GM12875 (cell line): ENCODE data around the gene RHBDD3.
A peak's percentile ranks its signal among the peaks of the same experiment; 100 is the strongest.

Source experiments
- H3K4me3 ChIP-seq: one replicate; pipeline ENCODE4 v1.5.1; 2011; ENCODE audit warnings: low read depth, low read length, control low read depth
- CTCF ChIP-seq: IDR thresholded peaks from 2 replicates; pipeline ENCODE4 v1.5.1; 2011; ENCODE audit warnings: low read depth, mild to moderate bottlenecking, control low read depth, inconsistent platforms, low read length, moderate library complexity, borderline replicate concordance; ENCODE audit not compliant: insufficient read depth

The RHBDD3 gene

GRCh38 chr22:29268511-29269229 is 889 bp upstream of the RHBDD3 start:
- TF ChIP-seq CTCF, result no peak
- peak overlapping the region; percentile 92 for H3K4me3 ChIP-seq

GRCh38 chr22:29267462-29267857 is 321 bp downstream of the RHBDD3 start:
- peak overlapping the region; percentile 92 for H3K4me3 ChIP-seq
- no peak for TF ChIP-seq CTCF

DNA sequence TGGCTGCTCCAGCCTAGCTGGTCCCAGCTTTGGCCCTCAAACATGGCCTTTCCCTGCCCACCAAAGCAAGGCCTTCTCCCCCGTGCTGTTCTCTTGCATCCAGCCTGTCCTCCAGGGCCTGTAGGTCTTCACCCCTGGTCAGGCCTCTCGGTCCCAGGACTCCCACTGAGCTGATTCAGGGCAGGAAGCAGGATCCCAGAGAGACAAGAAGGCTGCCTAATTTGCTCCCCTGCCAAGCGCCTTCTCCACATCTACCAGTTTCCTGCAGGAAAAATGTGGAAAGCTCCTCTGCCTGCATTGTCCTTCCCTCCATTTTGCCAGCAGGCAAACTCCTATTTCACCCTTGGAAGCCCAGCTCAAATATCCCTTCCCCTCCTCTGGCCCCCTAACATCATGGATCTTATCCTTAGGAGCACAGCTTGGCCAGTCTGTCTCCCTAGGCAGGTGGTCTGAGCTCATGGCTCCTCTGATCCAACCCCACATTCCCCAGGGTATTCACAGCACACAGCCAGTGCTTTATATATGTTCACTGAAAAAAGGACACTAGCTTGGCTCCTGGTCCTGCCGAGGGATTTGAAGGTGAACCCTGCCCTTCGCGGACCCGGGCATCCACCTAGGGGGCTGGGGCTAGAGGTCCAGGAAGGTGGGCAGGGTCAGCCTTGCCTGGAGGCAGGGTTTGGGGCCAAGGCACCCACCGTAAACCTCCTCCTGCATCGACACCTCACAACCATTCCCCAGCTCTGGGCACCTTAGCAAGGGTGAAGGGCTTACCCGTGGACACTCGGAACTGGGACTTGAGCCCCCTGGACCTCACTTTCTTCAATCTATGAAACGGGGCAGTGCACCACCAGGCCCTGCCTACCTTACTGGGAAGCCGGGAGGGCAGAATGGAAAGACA is 968 bp downstream of the RHBDD3 start:
- TF ChIP-seq CTCF, result no peak
- H3K4me3 ChIP-seq, result peak overlapping the region; percentile 92

DNA sequence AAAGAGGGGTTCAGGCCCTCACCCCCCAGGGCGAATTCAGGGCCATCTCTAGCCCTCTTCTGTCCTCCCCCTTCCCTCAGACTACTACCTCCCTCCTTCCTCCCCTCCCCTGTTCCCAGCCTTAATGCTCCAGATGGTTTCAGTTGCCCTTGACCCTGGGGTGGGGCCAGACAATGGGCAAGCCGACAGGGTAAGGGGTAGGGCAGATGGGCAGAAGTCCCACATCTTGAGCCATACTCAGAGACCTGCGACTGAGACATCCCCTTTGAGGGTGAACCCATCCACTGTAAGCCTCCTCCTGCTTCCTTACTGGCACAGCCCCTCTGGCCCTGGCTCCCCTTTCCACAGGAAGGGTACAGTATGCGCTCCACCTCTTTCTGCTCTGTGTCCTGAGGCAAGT is 1.9 kb downstream of the RHBDD3 start:
- TF ChIP-seq CTCF, result no peak
- H3K4me3 ChIP-seq, result no peak overlapping the region

DNA sequence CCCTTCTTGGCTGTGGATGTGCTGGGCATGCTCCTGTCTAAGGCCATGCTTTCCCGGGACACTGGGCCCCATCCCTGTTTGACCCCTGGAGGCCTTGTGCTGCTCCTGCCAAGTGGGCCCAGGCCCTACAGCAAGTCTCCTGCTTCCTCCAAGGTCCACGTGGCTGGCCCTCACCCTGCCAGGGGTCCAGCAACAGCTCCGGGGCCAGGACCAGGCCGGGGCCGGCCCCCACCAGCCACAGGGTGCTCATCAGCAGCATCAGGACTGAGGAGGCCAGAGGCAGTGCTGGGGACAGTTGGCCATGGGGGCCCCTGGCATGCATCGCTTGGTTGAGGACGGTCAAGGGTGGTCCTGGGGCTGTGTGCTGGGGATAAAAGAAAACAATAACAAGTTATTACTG is 2.5 kb downstream of the RHBDD3 start:
- H3K4me3 ChIP-seq, result no peak overlapping the region
- no peak for TF ChIP-seq CTCF

DNA sequence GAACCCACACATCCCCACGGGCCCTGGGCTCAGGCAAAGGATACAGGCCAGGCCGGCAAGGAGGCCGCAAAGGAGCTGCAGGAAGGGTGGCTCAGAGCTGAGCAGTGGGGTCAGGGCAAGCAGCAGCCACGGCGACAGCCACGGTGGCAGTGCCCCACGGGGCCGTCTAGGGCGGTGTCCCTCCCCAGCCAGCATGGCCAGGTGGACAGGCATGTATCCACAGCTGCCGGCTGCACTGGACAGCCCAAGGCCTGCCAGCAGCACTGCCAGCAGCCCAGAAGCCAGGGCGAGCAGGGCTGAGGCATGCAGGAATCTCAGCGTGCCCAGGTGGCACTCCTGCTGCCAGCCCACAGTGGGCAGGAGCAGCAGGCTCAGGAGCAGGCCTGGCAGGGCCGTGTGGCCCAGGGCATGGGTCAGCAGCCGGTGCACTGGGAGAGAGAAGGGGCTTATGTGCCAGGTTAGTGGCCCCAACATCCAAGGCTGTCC is 3.9 kb downstream of the RHBDD3 start:
- H3K4me3 ChIP-seq, result no peak overlapping the region

More for the DNA sequence above, 3.9 kb downstream of the RHBDD3 start:
- no peak for TF ChIP-seq CTCF
